Subcutaneous adipose tissue (tissue), 4 donors: ENCODE data around the gene SOAT1. TPM values are rescaled to one million over a fixed set of nuclear protein-coding genes. Genes with fewer than 3 reads are reported as not detected.

Experiments
- total RNA-seq, 4 donors: library from RNA; depleted of rRNA; stranded (reverse); fragments of >200 nt; gene quantifications; one replicate each; pipeline ENCODE4 v1.1.0, GENCODE V29; 2016
- TF ChIP-seq, protein P1 (sequence below): fragments of 450-650 bp; IDR thresholded peaks from one replicate; pipeline ENCODE4 v1.5.1; 2016; ENCODE audit warnings: low read depth, mild to moderate bottlenecking, control low read depth, antibody characterized with exemption, moderate library complexity

SOAT1 gene
- total RNA-seq, 4 donors from 2014 or later = 13.9 to 83.3 (median 29.2) TPM

DNA sequence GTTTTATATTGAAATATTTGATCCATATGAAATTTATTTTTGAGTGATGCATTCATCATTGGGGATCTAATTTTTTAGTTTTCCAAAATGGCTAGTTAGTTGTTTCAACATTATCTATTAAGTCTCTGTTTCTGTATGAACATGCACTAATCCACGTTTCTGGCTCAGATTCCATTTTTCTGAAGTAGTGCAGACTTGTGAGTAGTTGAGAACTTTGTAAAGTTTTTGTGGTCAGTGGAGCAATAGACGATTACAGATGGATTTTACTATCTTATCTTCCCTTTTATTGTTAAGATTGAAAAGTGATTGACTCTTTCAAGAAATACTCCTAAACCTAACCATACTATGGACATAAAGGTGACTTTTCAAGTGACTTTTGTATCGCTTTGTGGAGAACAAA, 16.7 kb downstream of the SOAT1 start:
- TF ChIP-seq, protein P1, sequence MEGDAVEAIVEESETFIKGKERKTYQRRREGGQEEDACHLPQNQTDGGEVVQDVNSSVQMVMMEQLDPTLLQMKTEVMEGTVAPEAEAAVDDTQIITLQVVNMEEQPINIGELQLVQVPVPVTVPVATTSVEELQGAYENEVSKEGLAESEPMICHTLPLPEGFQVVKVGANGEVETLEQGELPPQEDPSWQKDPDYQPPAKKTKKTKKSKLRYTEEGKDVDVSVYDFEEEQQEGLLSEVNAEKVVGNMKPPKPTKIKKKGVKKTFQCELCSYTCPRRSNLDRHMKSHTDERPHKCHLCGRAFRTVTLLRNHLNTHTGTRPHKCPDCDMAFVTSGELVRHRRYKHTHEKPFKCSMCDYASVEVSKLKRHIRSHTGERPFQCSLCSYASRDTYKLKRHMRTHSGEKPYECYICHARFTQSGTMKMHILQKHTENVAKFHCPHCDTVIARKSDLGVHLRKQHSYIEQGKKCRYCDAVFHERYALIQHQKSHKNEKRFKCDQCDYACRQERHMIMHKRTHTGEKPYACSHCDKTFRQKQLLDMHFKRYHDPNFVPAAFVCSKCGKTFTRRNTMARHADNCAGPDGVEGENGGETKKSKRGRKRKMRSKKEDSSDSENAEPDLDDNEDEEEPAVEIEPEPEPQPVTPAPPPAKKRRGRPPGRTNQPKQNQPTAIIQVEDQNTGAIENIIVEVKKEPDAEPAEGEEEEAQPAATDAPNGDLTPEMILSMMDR = no peak

DNA sequence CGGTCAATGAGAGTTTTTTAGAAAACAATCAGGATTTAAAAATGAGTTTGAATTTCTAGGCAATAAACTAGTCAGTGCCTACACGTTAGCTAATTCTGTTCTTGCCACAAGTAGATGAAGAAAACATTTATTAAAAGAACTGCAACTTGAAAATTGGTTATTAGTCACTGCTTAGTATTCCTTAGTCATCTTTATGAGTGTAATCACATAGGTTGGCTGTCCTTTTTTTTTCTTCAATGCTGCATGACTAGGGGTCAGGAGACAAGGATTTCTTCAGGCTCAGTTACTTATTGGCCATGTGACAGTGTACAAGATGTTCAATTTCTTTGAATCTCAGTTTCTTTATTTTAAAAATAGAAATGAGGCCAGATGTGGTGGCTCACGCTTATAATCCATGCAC, 17.1 kb downstream of the SOAT1 start:
- TF ChIP-seq, protein P1 = no peak

- TF ChIP-seq, protein P1 = no peak
Measured at GRCh38 chr1:179311149-179311700, 17.6 kb downstream of the SOAT1 start.

- TF ChIP-seq, protein P1 = no peak
Measured at GRCh38 chr1:179313004-179313403, 19.4 kb downstream of the SOAT1 start.

- TF ChIP-seq, protein P1 = no peak
Measured at GRCh38 chr1:179314928-179315327, 21.3 kb downstream of the SOAT1 start.

DNA sequence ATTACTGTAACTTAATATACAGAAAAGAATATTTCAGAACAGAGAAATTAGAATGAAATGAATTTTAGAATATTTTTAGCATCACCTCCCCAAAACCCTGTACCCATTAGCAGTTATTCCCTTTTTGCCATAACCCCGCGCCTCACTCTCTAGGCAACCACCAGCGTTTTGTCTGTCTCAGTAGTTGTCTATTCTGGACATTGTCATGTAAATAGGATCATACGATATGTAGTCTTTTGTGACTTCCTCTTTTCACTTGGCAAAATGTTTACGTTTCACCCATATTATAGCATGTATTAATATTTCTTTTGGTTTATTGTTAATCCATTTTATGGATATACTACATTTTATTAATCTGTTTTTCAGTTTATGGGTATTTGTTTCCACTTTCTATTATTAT, 24.9 kb downstream of the SOAT1 start:
- TF ChIP-seq, protein P1 = no peak

GRCh38 chr1:179321533-179322216, 28.1 kb downstream of the SOAT1 start:
- TF ChIP-seq, protein P1 = no peak
